Activated naive CD4-positive, alpha-beta T cell treated with Interleukin-2 at 50 U/mL for 16 hours (primary cell): ENCODE measurements around the gene SEPTIN12.
"Not testable (repeated sequence)": the region's sequence is repeated elsewhere in the genome, so short reads cannot be mapped to it uniquely, and the experiment has no call there.

ENCODE experiments used
- DNase-seq: peaks from one replicate; pipeline ENCODE4 v3.0.0-alpha.2; 2020

SEPTIN12 gene

GRCh38 chr16:4801962-4802658 lies 14.0 kb upstream of the SEPTIN12 start, which contains the start of gene ROGDI:
TSS of gene ROGDI (minus strand) at chr16:4802633. CDS start at chr16:4802571, 62 bp downstream.
- peak; percentile 80 for DNase-seq

- no peak for DNase-seq
Observed at GRCh38 chr16:4801051-4801961, 13.2 kb upstream of the SEPTIN12 start.

- DNase-seq, result no peak
Observed at GRCh38 chr16:4800290-4801041, 12.3 kb upstream of the SEPTIN12 start.

GRCh38 chr16:4799171-4799855 lies 11.2 kb upstream of the SEPTIN12 start:
- DNase-seq, result no peak

GRCh38 chr16:4798456-4798855 lies 10.3 kb upstream of the SEPTIN12 start:
- DNase-seq, result no peak

GRCh38 chr16:4797805-4798252 lies 9.7 kb upstream of the SEPTIN12 start:
- DNase-seq, result no peak

GRCh38 chr16:4796982-4797804 lies 9.0 kb upstream of the SEPTIN12 start:
- DNase-seq, result no peak

- DNase-seq, result no peak
Observed at GRCh38 chr16:4795828-4796572, 7.9 kb upstream of the SEPTIN12 start.

- no peak for DNase-seq
Observed at GRCh38 chr16:4795181-4795827, 7.2 kb upstream of the SEPTIN12 start, which contains the start of gene SMIM22. TSS of gene SMIM22 (plus strand) at chr16:4795369. CDS start at chr16:4795735, 366 bp downstream.

GRCh38 chr16:4792951-4793513 lies 4.9 kb upstream of the SEPTIN12 start:
- DNase-seq, result no peak

- DNase-seq, result no peak
Observed at GRCh38 chr16:4790871-4791270, 2.7 kb upstream of the SEPTIN12 start.

GRCh38 chr16:4790261-4790660 lies 2.1 kb upstream of the SEPTIN12 start:
- DNase-seq, result no peak

- no peak for DNase-seq
Observed at GRCh38 chr16:4788910-4789309, 765 bp upstream of the SEPTIN12 start.

- DNase-seq, result no peak
Observed at GRCh38 chr16:4788489-4788889, 344 bp upstream of the SEPTIN12 start.

- DNase-seq, result no peak
Observed at GRCh38 chr16:4787068-4787467, 1.1 kb downstream of the SEPTIN12 start.

GRCh38 chr16:4785758-4786433 lies 2.2 kb downstream of the SEPTIN12 start:
- DNase-seq, result no peak

GRCh38 chr16:4784444-4784987 lies 3.6 kb downstream of the SEPTIN12 start:
- not testable (repeated sequence) for DNase-seq

- DNase-seq, result no peak
Observed at GRCh38 chr16:4783951-4784336, 4.2 kb downstream of the SEPTIN12 start.
